HG03039 (cell line): ENCODE results near the gene PNPO.
"Not testable (repeated sequence)": the region's sequence is repeated elsewhere in the genome, so short reads cannot be mapped to it uniquely, and the experiment has no call there.

ENCODE experiments used
- ATAC-seq: cut with Tn5 transposase; IDR thresholded peaks from one replicate; pipeline ENCODE4 v1.9.1; 2021; ENCODE audit warnings: mild to moderate bottlenecking, moderate library complexity; ENCODE audit not compliant: unreplicated experiment

Gene PNPO

GRCh38 chr17:47917581-47917980 lies 23.8 kb upstream of the PNPO start:
- no peak for ATAC-seq

- ATAC-seq: no peak
Observed at GRCh38 chr17:47918006-47918405, 23.4 kb upstream of the PNPO start.

- ATAC-seq: no peak
Observed at GRCh38 chr17:47918991-47919390, 22.4 kb upstream of the PNPO start.

GRCh38 chr17:47919889-47920288 lies 21.5 kb upstream of the PNPO start:
- ATAC-seq: not testable (repeated sequence)

- ATAC-seq: no peak
Observed at GRCh38 chr17:47924785-47925677, 16.3 kb upstream of the PNPO start.

- ATAC-seq: no peak
Observed at GRCh38 chr17:47925678-47925988, 15.7 kb upstream of the PNPO start.

- ATAC-seq: no peak
Observed at GRCh38 chr17:47927821-47928400, 13.5 kb upstream of the PNPO start.

GRCh38 chr17:47928415-47928814 lies 13.0 kb upstream of the PNPO start:
- no peak for ATAC-seq

GRCh38 chr17:47929218-47930000 lies 12.0 kb upstream of the PNPO start:
- ATAC-seq: no peak

GRCh38 chr17:47931848-47932247 lies 9.5 kb upstream of the PNPO start:
- no peak for ATAC-seq

GRCh38 chr17:47934856-47935255 lies 6.5 kb upstream of the PNPO start:
- ATAC-seq: no peak

- ATAC-seq: not testable (repeated sequence)
Observed at GRCh38 chr17:47935468-47935867, 5.9 kb upstream of the PNPO start.

- no peak for ATAC-seq
Observed at GRCh38 chr17:47935961-47936360, 5.4 kb upstream of the PNPO start.

GRCh38 chr17:47937941-47938340 lies 3.4 kb upstream of the PNPO start:
- no peak for ATAC-seq

- no peak for ATAC-seq
Observed at GRCh38 chr17:47942096-47942510, 732 bp downstream of the PNPO start.

GRCh38 chr17:47942568-47942967 lies 1.2 kb downstream of the PNPO start:
- no peak for ATAC-seq

- no peak for ATAC-seq
Observed at GRCh38 chr17:47945080-47945479, 3.7 kb downstream of the PNPO start.

GRCh38 chr17:47945529-47946508 lies 4.4 kb downstream of the PNPO start:
- no peak for ATAC-seq

- no peak for ATAC-seq
Observed at GRCh38 chr17:47946516-47946915, 5.1 kb downstream of the PNPO start.

- no peak for ATAC-seq
Observed at GRCh38 chr17:47946929-47947397, 5.6 kb downstream of the PNPO start.
